Psoas muscle (tissue), 8 donors: ENCODE results near the gene SRPK2. TPM values are rescaled to one million over a fixed set of nuclear protein-coding genes. Genes with fewer than 3 reads are reported as not detected.
A peak's percentile ranks its signal among the peaks of the same experiment; 100 is the strongest.

Experiments
- ATAC-seq, 4 donors: fragments of 200-7000 bp; cut with Tn5 transposase; one replicate each; pipeline ENCODE4 v1.9.1; 2020; ENCODE audit warnings: moderate library complexity in 3 of 4, mild to moderate bottlenecking in 2 of 4
- DNase-seq, 2 donors: peaks; one replicate each; pipeline ENCODE4 v3.0.0-alpha.2; 2020
- H3K27ac ChIP-seq: fragments of 200-600 bp; one replicate; pipeline ENCODE4 v1.8.0; 2022
- H3K27me3 ChIP-seq, 3 donors: fragments of 200-600 bp in 1 of 3; one replicate each; pipeline versions ENCODE4 v1.6.1 to v1.8.0; 2013 to 2022; ENCODE audit warnings: low read length in 2 of 3, mild to moderate bottlenecking in 2 of 3, moderate library complexity in 1 of 3; ENCODE audit not compliant: insufficient read depth in 3 of 3
- H3K36me3 ChIP-seq, 2 donors: fragments of 200-600 bp in 1 of 2; one replicate each; pipeline versions ENCODE4 v1.6.1 to v1.8.0; 2013 to 2022; ENCODE audit warnings: low read depth in 1 of 2, mild to moderate bottlenecking in 1 of 2, moderate library complexity in 1 of 2; ENCODE audit not compliant: insufficient read depth in 1 of 2
- H3K4me1 ChIP-seq: fragments of 200-600 bp; one replicate; pipeline ENCODE4 v1.8.0; 2022
- H3K4me3 ChIP-seq: fragments of 200-600 bp; one replicate; pipeline ENCODE4 v1.8.0; 2022; ENCODE audit warnings: mild to moderate bottlenecking
- H3K9me3 ChIP-seq: fragments of 200-600 bp; one replicate; pipeline ENCODE4 v1.8.0; 2022
- CTCF ChIP-seq: fragments of 200-600 bp; IDR thresholded peaks from one replicate; pipeline ENCODE4 v1.8.0; 2022; ENCODE audit warnings: antibody characterized with exemption
- WGBS, 3 donors: extraction: QIAGEN DNeasy Blood & Tissue Kit; methylation state at CpG; one replicate each; pipeline versions ENCODE4 v1.1.6 to v1.1.7; 2013; 5-methylcytosine and 5-hydroxymethylcytosine counted together
- intact Hi-C, 2 donors: fragments of 100-400 bp; cut with DNase I; formaldehyde crosslinking; loops; one replicate each; pipeline versions ENCODE4 v1.11.0 to v1.14.2; 2022
- polyA plus RNA-seq, 3 donors: library from polyadenylated mRNA; stranded (reverse); fragments of 200-250 nt; gene quantifications; one replicate each; pipeline ENCODE4 v1.2.3, GENCODE V29; 2013
- total RNA-seq, 4 donors: library from RNA; stranded (reverse); fragmentation: NEBNext Ultra II Directional in 2 of 4; extraction: Animal tissue kit (Norgen Biotek cat#: 25700) in 2 of 4; gene quantifications; one replicate each; pipeline versions ENCODE4 v1.2.1 to v1.2.4, GENCODE V29; 2021 to 2023
- donor health status: healthy with polysubstance abuse.
- donor health status: DM: no; HTN: no; CAD: no; lungs with moderate emphysema.
- donor health status: Bipolar disorder and iron deficiency.
- donor health status: healthy.
- donor health status: DM: yes; HTN: yes; CAD: no.
- donor health status: DM: no; HTN: no; CAD: no.
- donor health status: DM: no; HTN: no; CAD: no.
- donor health status: DM: yes; HTN: yes; CAD: no.

Gene SRPK2
- total and polyA plus RNA-seq, 7 donors: 12.7 to 51.3 (median 33.2) TPM

GRCh38 chr7:105136221-105136620 is 252.5 kb downstream of the SRPK2 start:
- Histone ChIP-seq H3K36me3 (peaks cover 4 to 52% of the 10 kb centered on the region in 2 donors), H3K27me3 (no peaks in the 10 kb centered on the region), H3K4me3 (no peak overlapping the region), H3K9me3 (no peaks in the 10 kb centered on the region), H3K4me1 (peaks cover 7% of the 10 kb centered on the region), H3K27ac (peak overlapping the region; percentile 16)
- intact Hi-C loops: loop anchor here in 1 of 2 donors (10.0 kb wide), 1 partner anchor 359 kb away; no protein-coding TSS in a partner anchor
- 64 to 80% (median 71%) methylated on average over 3 of the region's 3 CpGs for WGBS, 3 donors
- peak; percentile 41 to 65 (median 62) for ATAC-seq
- no peak for DNase-seq
- TF ChIP-seq CTCF: no peak

- no peak for TF ChIP-seq CTCF
- Histone ChIP-seq H3K27me3 (no peaks in the 10 kb centered on the region), H3K9me3 (no peaks in the 10 kb centered on the region), H3K36me3 (peaks cover 4 to 34% of the 10 kb centered on the region in 2 donors), H3K4me1 (peaks cover 14% of the 10 kb centered on the region), H3K27ac (no peak overlapping the region), H3K4me3 (no peak overlapping the region)
- ATAC-seq (no peak), DNase-seq (no peak)
- intact Hi-C loops: loop anchor here in 1 of 2 donors (10.0 kb wide), 1 partner anchor 361 kb away; no protein-coding TSS in a partner anchor
- WGBS, 3 donors: 75 to 84% (median 82%) methylated on average over 9 of the region's 9 CpGs
Observed at GRCh38 chr7:105133986-105134655, 254.6 kb downstream of the SRPK2 start.

GRCh38 chr7:105133358-105133757 is 255.4 kb downstream of the SRPK2 start:
- no peak for TF ChIP-seq CTCF
- Histone ChIP-seq H3K27me3 (no peaks in the 10 kb centered on the region), H3K9me3 (no peaks in the 10 kb centered on the region), H3K27ac (no peak overlapping the region), H3K4me3 (no peak overlapping the region), H3K4me1 (peaks cover 14% of the 10 kb centered on the region), H3K36me3 (peaks cover 0 to 28% of the 10 kb centered on the region in 2 donors)
- 96 to 97% (median 96%) methylated on average over 7 of the region's 7 CpGs for WGBS, 3 donors
- ATAC-seq (no peak), DNase-seq (no peak)
- intact Hi-C loops: loop anchor here in 1 of 2 donors (10.0 kb wide), 1 partner anchor 361 kb away; no protein-coding TSS in a partner anchor

- no peak for TF ChIP-seq CTCF
- intact Hi-C loops: loop anchor here in 1 of 2 donors (10.0 kb wide), 1 partner anchor 362 kb away; no protein-coding TSS in a partner anchor
- peaks cover 0 to 23% of the 10 kb centered on the region in 2 donors for H3K36me3 ChIP-seq
- DNase-seq (no peak), ATAC-seq (no peak)
- no peak overlapping the region for H3K27ac ChIP-seq
- peaks cover 15% of the 10 kb centered on the region for H3K4me1 ChIP-seq
- no peaks in the 10 kb centered on the region for H3K9me3 ChIP-seq
- no peaks in the 10 kb centered on the region for H3K27me3 ChIP-seq
- H3K4me3 ChIP-seq: no peak overlapping the region
- 91 to 96% (median 94%) methylated on average over 10 of the region's 10 CpGs for WGBS, 3 donors
Observed at GRCh38 chr7:105132835-105133234, 255.9 kb downstream of the SRPK2 start.
